A549 (cell line): Measurements from ENCODE around the gene PRH2. TPM values are rescaled to one million over a fixed set of nuclear protein-coding genes. Genes with fewer than 3 reads are reported as not detected.

Source experiments
- ATAC-seq, 2 experiments: fragments of 200-7000 bp in 1 of 2; fragments of >200 bp in 1 of 2; cut with Nextera tagmentation in 1 of 2; cut with Tn5 transposase in 1 of 2; 3 replicates each; pipeline versions ENCODE4 v1.8.0 to v1.9.1; 2018 to 2020; ENCODE audit warnings: mild to moderate bottlenecking in 1 of 2, moderate library complexity in 1 of 2
- CTCF ChIA-PET: fragments of 300-600 bp; sonication (Branson Sonifier 250); formaldehyde crosslinking; extraction: SDS; loops from one replicate; lab custom pipeline; 2021; ENCODE audit warnings: antibody characterized with exemption, inconsistent platforms; lab: Yijun Ruan, JAX
- POLR2A ChIA-PET: fragments of 350-600 bp; formaldehyde crosslinking; extraction: SDS; loops from one replicate; lab custom pipeline; 2021; ENCODE audit warnings: antibody characterized with exemption, inconsistent platforms; lab: Yijun Ruan, JAX
- DNase-seq, 2 experiments: peaks; one replicate each; pipeline versions ENCODE4 v3.0.0 to v3.0.0-alpha.2; 2011 to 2016; ENCODE audit warnings: low read depth in 1 of 2, low spot score in 1 of 2
- FAIRE-seq: peaks from 2 replicates; lab custom pipeline; 2011; peaks lifted over from hg19 to GRCh38; lab: Jason Lieb, UNC
- H3K27ac ChIP-seq, 2 experiments: fragments of >200 bp; sonication (Bioruptor Twin); formaldehyde crosslinking; 3 replicates each; pipeline ENCODE4 v1.5.1; 2016 to 2017
- H3K4me1 ChIP-seq: fragments of >200 bp; sonication (Bioruptor Twin); formaldehyde crosslinking; 3 replicates; pipeline ENCODE4 v1.6.1; 2016
- H3K4me2 ChIP-seq: fragments of >200 bp; sonication (Bioruptor Twin); formaldehyde crosslinking; 3 replicates; pipeline ENCODE4 v1.6.1; 2016
- H3K4me3 ChIP-seq: fragments of >200 bp; sonication (Bioruptor Twin); formaldehyde crosslinking; 3 replicates; pipeline ENCODE4 v1.5.1; 2016
- H3K9me3 ChIP-seq: fragments of >200 bp; sonication (Bioruptor Twin); formaldehyde crosslinking; 3 replicates; pipeline ENCODE4 v1.6.1; 2016
- BHLHE40 ChIP-seq: IDR thresholded peaks from 2 replicates; pipeline ENCODE4 v1.6.1; 2012; ENCODE audit warnings: low read depth, low read length, inconsistent platforms
- CBX2 ChIP-seq: fragments of 200-600 bp; sonication (generic); IDR thresholded peaks from 2 replicates; pipeline ENCODE4 v1.6.1; 2016; ENCODE audit warnings: low read depth, mild to moderate bottlenecking, borderline replicate concordance
- CHD4 ChIP-seq: fragments of 200-600 bp; sonication (generic); IDR thresholded peaks from 2 replicates; pipeline ENCODE4 v1.6.1; 2016; ENCODE audit warnings: antibody characterized with exemption, mild to moderate bottlenecking, borderline replicate concordance
- E2F6 ChIP-seq: IDR thresholded peaks from 2 replicates; pipeline ENCODE4 v1.6.1; 2012; ENCODE audit warnings: low read depth, borderline replicate concordance
- EHF ChIP-seq: fragments of 250-450 bp; sonication (Bioruptor Pico); IDR thresholded peaks from 2 replicates; pipeline ENCODE4 v1.5.0; 2020; ENCODE audit warnings: mild to moderate bottlenecking
- EHMT2 ChIP-seq: fragments of 200-600 bp; sonication (generic); IDR thresholded peaks from 2 replicates; pipeline ENCODE4 v1.6.1; 2016; ENCODE audit warnings: antibody characterized with exemption, low read depth, mild to moderate bottlenecking, moderate library complexity
- ELK1 ChIP-seq: fragments of 150-350 bp; IDR thresholded peaks from 2 replicates; pipeline ENCODE4 v1.6.1; 2014; ENCODE audit warnings: low read depth, mild to moderate bottlenecking, low read length
- EP300 ChIP-seq, 2 experiments: fragments of >200 bp; sonication (Bioruptor Twin); formaldehyde crosslinking; IDR thresholded peaks; 2 replicates in 1 of 2; 3 replicates in 1 of 2; pipeline ENCODE4 v1.6.1; 2016 to 2017
- GATA3 ChIP-seq: IDR thresholded peaks from 2 replicates; pipeline ENCODE4 v1.6.1; 2012; ENCODE audit warnings: borderline replicate concordance
- HES2 ChIP-seq: fragments of >200 bp; sonication (Bioruptor Twin); formaldehyde crosslinking; IDR thresholded peaks from 2 replicates; pipeline ENCODE4 v1.6.1; 2016
- HOXB5 ChIP-seq: fragments of 250-450 bp; sonication (Bioruptor Pico); IDR thresholded peaks from 2 replicates; pipeline ENCODE4 v1.5.0; 2020; ENCODE audit warnings: mild to moderate bottlenecking, moderate library complexity
- MAZ ChIP-seq: fragments of 150-350 bp; IDR thresholded peaks from 2 replicates; pipeline ENCODE4 v1.6.1; 2014; ENCODE audit warnings: antibody characterized with exemption, low read depth, low read length, borderline replicate concordance
- NR3C1 ChIP-seq: fragments of >200 bp; sonication (Bioruptor Twin); formaldehyde crosslinking; IDR thresholded peaks from 3 replicates; pipeline ENCODE4 v1.6.1; 2017
- PHF8 ChIP-seq: fragments of 200-600 bp; sonication (generic); IDR thresholded peaks from 2 replicates; pipeline ENCODE4 v1.6.1; 2016; ENCODE audit warnings: low read depth, mild to moderate bottlenecking, antibody characterized with exemption, moderate library complexity, borderline replicate concordance
- RARB ChIP-seq: fragments of 250-450 bp; sonication (Bioruptor Pico); IDR thresholded peaks from 2 replicates; pipeline ENCODE4 v1.8.0; 2021; ENCODE audit warnings: mild to moderate bottlenecking, moderate library complexity
- REST ChIP-seq: fragments of 200-600 bp; sonication (generic); IDR thresholded peaks from 2 replicates; pipeline ENCODE4 v1.6.1; 2016; ENCODE audit warnings: antibody characterized with exemption, mild to moderate bottlenecking, moderate library complexity
- RFX5 ChIP-seq: fragments of 450-650 bp; IDR thresholded peaks from 2 replicates; pipeline ENCODE4 v1.7.1; 2014; ENCODE audit warnings: antibody characterized with exemption, mild to moderate bottlenecking, moderate library complexity
- SREBF2 ChIP-seq: fragments of 450-650 bp; IDR thresholded peaks from 2 replicates; pipeline ENCODE4 v1.6.1; 2014; ENCODE audit warnings: mild to moderate bottlenecking, moderate library complexity
- ZC3H11A ChIP-seq: fragments of 450-650 bp; IDR thresholded peaks from 2 replicates; pipeline ENCODE4 v1.6.1; 2014; ENCODE audit warnings: antibody characterized with exemption, mild to moderate bottlenecking
- WGBS: methylation state at CpG from one replicate; pipeline ENCODE4 v1.1.6; 2017; ENCODE audit errors: missing lambda C conversion rate; 5-methylcytosine and 5-hydroxymethylcytosine counted together
- polyA plus RNA-seq, 4 experiments: library from polyadenylated mRNA; depleted of rRNA in 3 of 4; stranded (reverse); fragments of >200 nt; fragmentation: RNase III in 1 of 4; extraction: RNeasy Plus Mini Kit Qiagen cat#74134 plus additional on column Dnase treatment in 1 of 4; gene quantifications; 2 replicates in 3 of 4; 3 replicates in 1 of 4; pipeline ENCODE4 v1.2.3, GENCODE V29; 2011 to 2017

The PRH2 gene
- polyA plus RNA-seq, 2 of the 4 experiments (the other 2 are of a cell fraction): 0.19 to 0.39 TPM

DNA sequence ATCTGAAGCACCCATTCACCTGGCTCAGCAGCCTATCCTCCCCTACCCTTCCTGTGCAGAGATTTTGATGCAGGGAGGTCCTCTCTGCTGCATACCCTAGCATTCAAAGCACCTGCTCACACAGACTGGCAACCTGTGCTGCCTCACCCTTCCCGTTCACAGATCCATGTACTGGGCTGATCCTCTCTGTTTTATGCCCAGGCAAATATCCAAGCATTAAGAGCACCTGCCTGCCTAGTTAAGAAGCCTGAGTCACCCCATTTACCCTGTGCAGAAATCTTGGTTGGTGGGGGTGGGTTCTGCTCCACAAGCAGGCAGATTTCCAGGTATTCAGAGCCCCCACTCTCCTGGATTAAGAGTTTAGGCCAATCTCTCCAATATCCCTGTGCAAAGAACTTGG lies 28.1 kb upstream of the PRH2 start:
- ChIA-PET POLR2A (no interaction called here), CTCF (no interaction called here)
- Histone ChIP-seq H3K4me1 (no peaks in the 10 kb centered on the region), H3K27ac (no peak overlapping the region), H3K4me3 (no peak overlapping the region), H3K9me3 (peaks cover 33% of the 10 kb centered on the region; the same call in 2 of the 3 replicates), H3K4me2 (no peak overlapping the region)
- TF ChIP-seq RARB (CRISPR knock-in tag) (no peak), GATA3 (no peak)
- ATAC-seq (no peak), DNase-seq (no peak), FAIRE-seq (no peak)
- 93% methylated on average over 1 of the region's 1 CpG for WGBS

- ATAC-seq (no peak), FAIRE-seq (no peak)
- no peaks in the 10 kb centered on the region for H3K4me1 ChIP-seq
- TF ChIP-seq EHMT2: no peak
- TF ChIP-seq, all 56 proteins: peak for 0
- H3K4me3 ChIP-seq: no peak overlapping the region
- H3K27ac ChIP-seq: no peak overlapping the region
- WGBS: 95% methylated on average over 1 of the region's 1 CpG
- DNase-seq: no peak
- CTCF ChIA-PET: interaction anchor here (0.7 kb wide), 1 partner anchor 612 kb away, joined by 3 read pairs; no protein-coding TSS in a partner anchor
- H3K4me2 ChIP-seq: no peak overlapping the region
- POLR2A ChIA-PET: no interaction called here
- peaks cover 33% of the 10 kb centered on the region; the same call in 2 of the 3 replicates for H3K9me3 ChIP-seq
These were observed 27.6 kb upstream of the PRH2 start for GRCh38 chr12:10901427-10901826.

GRCh38 chr12:10904686-10905085 lies 24.4 kb upstream of the PRH2 start:
- DNase-seq (no peak), ATAC-seq (no peak), FAIRE-seq (no peak)
- no peak overlapping the region for H3K4me3 ChIP-seq
- WGBS: 61% methylated on average over 4 of the region's 4 CpGs
- no peak overlapping the region for H3K27ac ChIP-seq
- ChIA-PET CTCF (no interaction called here), POLR2A (no interaction called here)
- TF ChIP-seq EP300 (IDR thresholded peaks at IDR 0.05) (no peak), HES2 (no peak), CBX2 (no peak), RFX5 (no peak), BHLHE40 (no peak), E2F6 (no peak), ELK1 (no peak), PHF8 (no peak), CHD4 (no peak), REST (no peak), NR3C1 (no peak), EHF (no peak), MAZ (no peak), GATA3 (no peak), SREBF2 (no peak), ZC3H11A (no peak), HOXB5 (no peak)
- H3K9me3 ChIP-seq: peaks cover 33% of the 10 kb centered on the region; the same call in 2 of the 3 replicates
- H3K4me2 ChIP-seq: no peak overlapping the region
- H3K4me1 ChIP-seq: no peaks in the 10 kb centered on the region
